Smooth muscle cell (in vitro differentiated cells): Measurements from ENCODE around the gene SRXN1. TPM values are rescaled to one million over a fixed set of nuclear protein-coding genes. Genes with fewer than 3 reads are reported as not detected.

ENCODE experiments used
- DNase-seq: peaks from one replicate; lab custom pipeline; 2025; ENCODE audit not compliant: unreplicated experiment; lab: John Stamatoyannopoulos, UW
- H2AFZ ChIP-seq: fragments of 200-600 bp; sonication (generic); 2 replicates; pipeline ENCODE4 v1.6.0; 2016; ENCODE audit warnings: antibody characterized with exemption, low read depth, mild to moderate bottlenecking
- H3F3A ChIP-seq: fragments of 200-600 bp; sonication (generic); 2 replicates; pipeline ENCODE4 v1.6.0; 2017; ENCODE audit warnings: antibody characterized with exemption, low read depth
- H3K27ac ChIP-seq: fragments of 200-600 bp; sonication (generic); 2 replicates; pipeline ENCODE4 v1.5.1; 2016; ENCODE audit warnings: low read depth, mild to moderate bottlenecking
- H3K27me3 ChIP-seq: fragments of 200-600 bp; sonication (generic); 2 replicates; pipeline ENCODE4 v1.6.1; 2016; ENCODE audit warnings: low read depth, mild to moderate bottlenecking
- H3K36me3 ChIP-seq: fragments of 200-600 bp; sonication (generic); 2 replicates; pipeline ENCODE4 v1.5.1; 2016; ENCODE audit warnings: low read depth
- H3K4me1 ChIP-seq: fragments of 200-600 bp; sonication (generic); 2 replicates; pipeline ENCODE4 v1.5.1; 2016; ENCODE audit warnings: low read depth
- H3K4me2 ChIP-seq: fragments of 200-600 bp; sonication (generic); 2 replicates; pipeline ENCODE4 v1.6.0; 2016; ENCODE audit warnings: mild to moderate bottlenecking
- H3K4me3 ChIP-seq: fragments of 200-600 bp; sonication (generic); 2 replicates; pipeline ENCODE4 v1.5.1; 2016; ENCODE audit warnings: mild to moderate bottlenecking
- H3K79me2 ChIP-seq: fragments of 200-600 bp; sonication (generic); 2 replicates; pipeline ENCODE4 v1.6.0; 2016; ENCODE audit warnings: low read depth, mild to moderate bottlenecking
- H3K9ac ChIP-seq: fragments of 200-600 bp; sonication (generic); 2 replicates; pipeline ENCODE4 v1.6.0; 2016; ENCODE audit warnings: low read depth
- H3K9me3 ChIP-seq: fragments of 200-600 bp; sonication (generic); replicated peaks from 2 replicates; pipeline ENCODE4 v1.5.1; 2016; ENCODE audit warnings: low read depth
- H4K20me1 ChIP-seq: fragments of 200-600 bp; sonication (generic); 2 replicates; pipeline ENCODE4 v1.6.0; 2016; ENCODE audit warnings: low read depth
- CTCF ChIP-seq: fragments of 200-600 bp; sonication (generic); IDR thresholded peaks from 2 replicates; pipeline ENCODE4 v1.5.1; 2017; ENCODE audit warnings: borderline replicate concordance, mild to moderate bottlenecking, antibody characterized with exemption; ENCODE audit not compliant: insufficient read depth, poor library complexity, severe bottlenecking
- WGBS: methylation state at CpG from one replicate; pipeline ENCODE4 v1.1.7; 2016; ENCODE audit warnings: low lambda C conversion rate; 5-methylcytosine and 5-hydroxymethylcytosine counted together
- polyA plus RNA-seq: library from polyadenylated mRNA; unstranded; fragments of >200 nt; fragmentation: Nextera tagmentation; extraction: Ambion mirVana; gene quantifications from 2 replicates; pipeline ENCODE4 v1.2.1, GENCODE V29; 2016
- total RNA-seq: library from RNA; depleted of rRNA; stranded (reverse); fragments of >200 nt; gene quantifications from 2 replicates; pipeline ENCODE4 v1.2.3, GENCODE V29; 2014

SRXN1 gene
- total and polyA plus RNA-seq, 2 experiments from 2014 or later, result 26.9 to 27.2 TPM

DNA sequence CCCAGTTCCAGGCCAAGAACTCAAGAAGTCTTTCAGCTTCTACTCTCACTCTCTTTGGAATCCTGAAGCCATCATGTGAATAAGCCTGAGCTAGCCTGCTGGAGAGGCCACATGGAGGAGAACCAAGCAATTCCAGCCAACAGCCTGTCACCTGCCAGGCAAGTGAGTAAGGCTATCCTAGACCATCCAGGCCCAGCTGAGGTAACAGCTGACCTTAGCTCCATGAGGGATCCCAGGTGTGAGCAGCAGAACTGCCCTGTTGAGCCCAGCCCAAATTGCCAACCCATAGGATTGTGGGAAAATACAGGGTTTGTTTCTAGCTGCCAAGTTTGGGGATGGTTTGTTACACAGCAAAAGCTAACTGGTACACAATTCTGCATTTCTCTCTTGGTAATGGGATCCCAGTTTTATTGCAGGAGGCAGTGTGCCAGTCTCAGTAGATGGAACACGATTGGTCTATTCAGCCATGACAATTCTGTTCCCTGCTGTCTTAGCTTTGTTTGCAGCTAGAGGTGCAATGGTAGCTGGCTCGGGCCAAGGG is 5.5 kb downstream of the SRXN1 start:
- 100% methylated on average over 2 of the region's 2 CpGs for WGBS
- Histone ChIP-seq H2AFZ (no peak overlapping the region), H3K9ac (no peak overlapping the region), H3K27me3 (no peaks in the 10 kb centered on the region), H3K79me2 (no peaks in the 10 kb centered on the region), H3K27ac (no peak overlapping the region), H4K20me1 (peaks cover 45% of the 10 kb centered on the region), H3K4me3 (no peak overlapping the region), H3F3A (peaks cover 4% of the 10 kb centered on the region), H3K36me3 (peaks cover 12% of the 10 kb centered on the region), H3K9me3 (no peaks in the 10 kb centered on the region), H3K4me2 (no peak overlapping the region), H3K4me1 (peaks cover 6% of the 10 kb centered on the region)
- TF ChIP-seq CTCF, result no peak
- DNase-seq, result no peak

- H2AFZ ChIP-seq, result no peak overlapping the region
- H3K9ac ChIP-seq, result no peak overlapping the region
- peaks cover 12% of the 10 kb centered on the region for H3K36me3 ChIP-seq
- TF ChIP-seq CTCF, result no peak
- no peak overlapping the region for H3K4me3 ChIP-seq
- H3K4me1 ChIP-seq, result no peaks in the 10 kb centered on the region
- 94% methylated on average over 2 of the region's 2 CpGs for WGBS
- H3K9me3 ChIP-seq, result no peaks in the 10 kb centered on the region
- H4K20me1 ChIP-seq, result peaks cover 38% of the 10 kb centered on the region
- H3K27ac ChIP-seq, result no peak overlapping the region
- H3F3A ChIP-seq, result peaks cover 4% of the 10 kb centered on the region
- H3K4me2 ChIP-seq, result no peak overlapping the region
- no peaks in the 10 kb centered on the region for H3K79me2 ChIP-seq
- no peaks in the 10 kb centered on the region for H3K27me3 ChIP-seq
- DNase-seq, result no peak
Measured at GRCh38 chr20:646868-647233, 6.1 kb downstream of the SRXN1 start.

- WGBS, result 87% methylated on average over 10 of the region's 10 CpGs
Measured at GRCh38 chr20:646107-646867, 6.7 kb downstream of the SRXN1 start.

More at GRCh38 chr20:646107-646867, 6.7 kb downstream of the SRXN1 start:
- Histone ChIP-seq H3K27me3 (no peaks in the 10 kb centered on the region), H3F3A (peaks cover 4% of the 10 kb centered on the region), H3K9me3 (no peaks in the 10 kb centered on the region), H3K4me2 (no peak overlapping the region), H3K4me3 (no peak overlapping the region), H3K4me1 (no peaks in the 10 kb centered on the region), H4K20me1 (peaks cover 32% of the 10 kb centered on the region), H3K36me3 (peaks cover 12% of the 10 kb centered on the region), H3K27ac (no peak overlapping the region), H3K79me2 (no peaks in the 10 kb centered on the region), H3K9ac (no peak overlapping the region), H2AFZ (no peak overlapping the region)
- no peak for DNase-seq
- no peak for TF ChIP-seq CTCF
